GM23338 (cell line): ENCODE results near the gene INCA1. TPM values are rescaled to one million over a fixed set of nuclear protein-coding genes. Genes with fewer than 3 reads are reported as not detected.

Experiments
- ATAC-seq: fragments of 200-7000 bp; cut with Tn5 transposase; 3 replicates; pipeline ENCODE4 v1.9.1; 2020
- DNase-seq: peaks from one replicate; pipeline ENCODE4 v3.0.0-alpha.2; 2015; ENCODE audit warnings: low spot score
- H2AFZ ChIP-seq: fragments of 200-600 bp; sonication (generic); 2 replicates; pipeline ENCODE4 v1.8.0; 2016; ENCODE audit warnings: antibody characterized with exemption, mild to moderate bottlenecking, moderate library complexity
- H3F3A ChIP-seq: fragments of 200-600 bp; sonication (generic); replicated peaks from 2 replicates; pipeline ENCODE4 v1.8.0; 2017; ENCODE audit warnings: antibody characterized with exemption, mixed run types, low read depth
- H3K27ac ChIP-seq: fragments of 200-600 bp; sonication (generic); 2 replicates; pipeline ENCODE4 v1.6.1; 2016; ENCODE audit warnings: low read depth
- H3K27me3 ChIP-seq: fragments of 200-600 bp; sonication (generic); 2 replicates; pipeline ENCODE4 v1.8.0; 2016; ENCODE audit warnings: mild to moderate bottlenecking, mixed run types, moderate library complexity; ENCODE audit not compliant: insufficient read depth
- H3K36me3 ChIP-seq: fragments of 200-600 bp; sonication (generic); 2 replicates; pipeline ENCODE4 v1.8.0; 2016; ENCODE audit warnings: mild to moderate bottlenecking; ENCODE audit not compliant: insufficient read depth
- H3K4me1 ChIP-seq: fragments of 200-600 bp; sonication (generic); 2 replicates; pipeline ENCODE4 v1.8.0; 2016; ENCODE audit warnings: mild to moderate bottlenecking, moderate library complexity; ENCODE audit not compliant: insufficient read depth
- H3K4me2 ChIP-seq: fragments of 200-600 bp; sonication (generic); 2 replicates; pipeline ENCODE4 v1.7.1; 2017; ENCODE audit warnings: mixed run types
- H3K4me3 ChIP-seq: fragments of 200-600 bp; sonication (generic); 2 replicates; pipeline ENCODE4 v1.6.1; 2016; ENCODE audit warnings: mixed run types
- H3K79me2 ChIP-seq: fragments of 200-600 bp; sonication (generic); replicated peaks from 2 replicates; pipeline ENCODE4 v1.8.0; 2017; ENCODE audit warnings: mild to moderate bottlenecking; ENCODE audit not compliant: insufficient read depth
- H3K9me2 ChIP-seq: fragments of 200-600 bp; sonication (generic); 2 replicates; pipeline ENCODE4 v1.8.0; 2017; ENCODE audit not compliant: insufficient read depth
- H4K20me1 ChIP-seq: fragments of 200-600 bp; sonication (generic); replicated peaks from 2 replicates; pipeline ENCODE4 v1.8.0; 2017; ENCODE audit warnings: mild to moderate bottlenecking; ENCODE audit not compliant: insufficient read depth
- H3K27ac Mint-ChIP-seq: 2 replicates; pipeline ENCODE4 v1.8.0; 2020; ENCODE audit warnings: inconsistent platforms, mild to moderate bottlenecking, moderate library complexity, mixed read lengths
- H3K27me3 Mint-ChIP-seq: 3 replicates; pipeline ENCODE4 v1.8.0; 2022; ENCODE audit warnings: low read depth, mild to moderate bottlenecking, moderate library complexity, mixed read lengths, inconsistent platforms; ENCODE audit not compliant: insufficient read depth, poor library complexity
- H3K36me3 Mint-ChIP-seq: 3 replicates; pipeline ENCODE4 v1.8.0; 2021; ENCODE audit warnings: low read depth, mild to moderate bottlenecking, inconsistent platforms, moderate library complexity, mixed read lengths
- H3K4me1 Mint-ChIP-seq: 3 replicates; pipeline ENCODE4 v1.8.0; 2020; ENCODE audit warnings: mild to moderate bottlenecking, inconsistent platforms, mixed read lengths
- H3K4me3 Mint-ChIP-seq: 3 replicates; pipeline ENCODE4 v1.8.0; 2021; ENCODE audit warnings: moderate library complexity, mild to moderate bottlenecking, inconsistent platforms, mixed read lengths
- H3K9me3 Mint-ChIP-seq: 3 replicates; pipeline ENCODE4 v1.8.0; 2020; ENCODE audit warnings: moderate library complexity, mild to moderate bottlenecking, inconsistent platforms, mixed read lengths
- JUNB ChIP-seq: IDR thresholded peaks from one replicate; pipeline ENCODE4 v1.6.1; 2016; ENCODE audit warnings: antibody characterized with exemption; ENCODE audit not compliant: unreplicated experiment
- NANOG ChIP-seq: IDR thresholded peaks from 2 replicates; pipeline ENCODE4 v1.6.1; 2016; ENCODE audit warnings: antibody characterized with exemption, borderline replicate concordance
- POLR2AphosphoS5 ChIP-seq: IDR thresholded peaks from 2 replicates; pipeline ENCODE4 v1.6.1; 2016; ENCODE audit warnings: antibody characterized with exemption, low read depth
- STAT1 ChIP-seq: IDR thresholded peaks from one replicate; pipeline ENCODE4 v1.6.1; 2016; ENCODE audit warnings: antibody characterized with exemption; ENCODE audit not compliant: unreplicated experiment
- ZNF331 ChIP-seq: fragments of 250-450 bp; sonication (Bioruptor Pico); IDR thresholded peaks from 2 replicates; pipeline ENCODE4 v1.5.0; 2020; ENCODE audit warnings: low read depth, mild to moderate bottlenecking, moderate library complexity
- polyA plus RNA-seq: library from polyadenylated mRNA; unstranded; fragments of >200 nt; fragmentation: Nextera tagmentation; extraction: Ambion mirVana; gene quantifications from 2 replicates; pipeline ENCODE4 v1.2.1, GENCODE V29; 2016
- total RNA-seq: library from RNA; depleted of rRNA; stranded (reverse); fragments of >200 nt; shearing (Covaris generic); gene quantifications from 2 replicates; pipeline ENCODE4 v1.2.3, GENCODE V29; 2014
- TF ChIP-seq, protein P1 (sequence below), 2 experiments: fragments of 200-600 bp in 1 of 2; sonication (generic) in 1 of 2; conservative IDR thresholded peaks; 2 replicates each; pipeline versions ENCODE4 v1.5.1 to v1.6.1; 2016 to 2017; ENCODE audit warnings: antibody characterized with exemption in 2 of 2, low read depth in 2 of 2, mild to moderate bottlenecking in 2 of 2, moderate library complexity in 1 of 2
- TF ChIP-seq, protein P2 (sequence below): fragments of 250-450 bp; sonication (Bioruptor Pico); IDR thresholded peaks from 2 replicates; pipeline ENCODE4 v1.5.0; 2020; ENCODE audit warnings: mild to moderate bottlenecking, moderate library complexity
- TF ChIP-seq, protein P3 (sequence below): IDR thresholded peaks from one replicate; pipeline ENCODE4 v1.6.1; 2018; ENCODE audit warnings: antibody characterized with exemption; ENCODE audit not compliant: unreplicated experiment

INCA1 gene
- total and polyA plus RNA-seq, 2 experiments from 2014 or later, result 1.3 TPM; not detected in 1

DNA sequence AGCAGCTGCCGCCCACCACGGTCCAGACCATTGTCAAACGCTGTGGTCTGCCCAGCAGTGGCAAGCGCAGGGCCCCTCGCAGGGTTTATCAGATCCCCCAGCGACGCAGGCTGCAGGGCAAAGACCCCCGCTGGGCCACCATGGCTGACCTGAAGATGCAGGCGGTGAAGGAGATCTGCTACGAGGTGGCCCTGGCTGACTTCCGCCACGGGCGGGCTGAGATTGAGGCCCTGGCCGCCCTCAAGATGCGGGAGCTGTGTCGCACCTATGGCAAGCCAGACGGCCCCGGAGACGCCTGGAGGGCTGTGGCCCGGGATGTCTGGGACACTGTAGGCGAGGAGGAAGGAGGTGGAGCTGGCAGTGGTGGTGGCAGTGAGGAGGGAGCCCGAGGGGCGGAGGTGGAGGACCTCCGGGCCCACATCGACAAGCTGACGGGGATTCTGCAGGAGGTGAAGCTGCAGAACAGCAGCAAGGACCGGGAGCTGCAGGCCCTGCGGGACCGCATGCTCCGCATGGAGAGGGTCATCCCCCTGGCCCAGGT is 24.9 kb upstream of the INCA1 start:
- Histone ChIP-seq H3K36me3 (peaks cover 4% of the 10 kb centered on the region; the same call in 1 of the 2 replicates), H3K9me2 (no peaks in the 10 kb centered on the region), H3K4me2 (no peak overlapping the region), H3K4me3 (no peak overlapping the region), H3K27ac (no peak overlapping the region), H3F3A (no peaks in the 10 kb centered on the region), H3K4me1 (no peaks in the 10 kb centered on the region), H3K79me2 (no peaks in the 10 kb centered on the region), H3K27me3 (no peaks in the 10 kb centered on the region), H4K20me1 (peaks cover 6% of the 10 kb centered on the region; the same call in 1 of the 2 replicates), H2AFZ (no peak overlapping the region)
- Mint-ChIP-seq H3K4me1 (no peaks in the 10 kb centered on the region), H3K27me3 (peaks cover 2% of the 10 kb centered on the region), H3K27ac (peak overlapping the region; percentile 67; the same call in 1 of the 2 replicates), H3K36me3 (peaks cover 46% of the 10 kb centered on the region), H3K4me3 (no peak overlapping the region), H3K9me3 (no peaks in the 10 kb centered on the region)
- TF ChIP-seq NANOG, result no peak
- TF ChIP-seq, protein P1, sequence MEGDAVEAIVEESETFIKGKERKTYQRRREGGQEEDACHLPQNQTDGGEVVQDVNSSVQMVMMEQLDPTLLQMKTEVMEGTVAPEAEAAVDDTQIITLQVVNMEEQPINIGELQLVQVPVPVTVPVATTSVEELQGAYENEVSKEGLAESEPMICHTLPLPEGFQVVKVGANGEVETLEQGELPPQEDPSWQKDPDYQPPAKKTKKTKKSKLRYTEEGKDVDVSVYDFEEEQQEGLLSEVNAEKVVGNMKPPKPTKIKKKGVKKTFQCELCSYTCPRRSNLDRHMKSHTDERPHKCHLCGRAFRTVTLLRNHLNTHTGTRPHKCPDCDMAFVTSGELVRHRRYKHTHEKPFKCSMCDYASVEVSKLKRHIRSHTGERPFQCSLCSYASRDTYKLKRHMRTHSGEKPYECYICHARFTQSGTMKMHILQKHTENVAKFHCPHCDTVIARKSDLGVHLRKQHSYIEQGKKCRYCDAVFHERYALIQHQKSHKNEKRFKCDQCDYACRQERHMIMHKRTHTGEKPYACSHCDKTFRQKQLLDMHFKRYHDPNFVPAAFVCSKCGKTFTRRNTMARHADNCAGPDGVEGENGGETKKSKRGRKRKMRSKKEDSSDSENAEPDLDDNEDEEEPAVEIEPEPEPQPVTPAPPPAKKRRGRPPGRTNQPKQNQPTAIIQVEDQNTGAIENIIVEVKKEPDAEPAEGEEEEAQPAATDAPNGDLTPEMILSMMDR (conservative IDR thresholded peaks at IDR 0.05; ENCODE audit: low read depth in 2 of 2), result no peak
- TF ChIP-seq, protein P2, sequence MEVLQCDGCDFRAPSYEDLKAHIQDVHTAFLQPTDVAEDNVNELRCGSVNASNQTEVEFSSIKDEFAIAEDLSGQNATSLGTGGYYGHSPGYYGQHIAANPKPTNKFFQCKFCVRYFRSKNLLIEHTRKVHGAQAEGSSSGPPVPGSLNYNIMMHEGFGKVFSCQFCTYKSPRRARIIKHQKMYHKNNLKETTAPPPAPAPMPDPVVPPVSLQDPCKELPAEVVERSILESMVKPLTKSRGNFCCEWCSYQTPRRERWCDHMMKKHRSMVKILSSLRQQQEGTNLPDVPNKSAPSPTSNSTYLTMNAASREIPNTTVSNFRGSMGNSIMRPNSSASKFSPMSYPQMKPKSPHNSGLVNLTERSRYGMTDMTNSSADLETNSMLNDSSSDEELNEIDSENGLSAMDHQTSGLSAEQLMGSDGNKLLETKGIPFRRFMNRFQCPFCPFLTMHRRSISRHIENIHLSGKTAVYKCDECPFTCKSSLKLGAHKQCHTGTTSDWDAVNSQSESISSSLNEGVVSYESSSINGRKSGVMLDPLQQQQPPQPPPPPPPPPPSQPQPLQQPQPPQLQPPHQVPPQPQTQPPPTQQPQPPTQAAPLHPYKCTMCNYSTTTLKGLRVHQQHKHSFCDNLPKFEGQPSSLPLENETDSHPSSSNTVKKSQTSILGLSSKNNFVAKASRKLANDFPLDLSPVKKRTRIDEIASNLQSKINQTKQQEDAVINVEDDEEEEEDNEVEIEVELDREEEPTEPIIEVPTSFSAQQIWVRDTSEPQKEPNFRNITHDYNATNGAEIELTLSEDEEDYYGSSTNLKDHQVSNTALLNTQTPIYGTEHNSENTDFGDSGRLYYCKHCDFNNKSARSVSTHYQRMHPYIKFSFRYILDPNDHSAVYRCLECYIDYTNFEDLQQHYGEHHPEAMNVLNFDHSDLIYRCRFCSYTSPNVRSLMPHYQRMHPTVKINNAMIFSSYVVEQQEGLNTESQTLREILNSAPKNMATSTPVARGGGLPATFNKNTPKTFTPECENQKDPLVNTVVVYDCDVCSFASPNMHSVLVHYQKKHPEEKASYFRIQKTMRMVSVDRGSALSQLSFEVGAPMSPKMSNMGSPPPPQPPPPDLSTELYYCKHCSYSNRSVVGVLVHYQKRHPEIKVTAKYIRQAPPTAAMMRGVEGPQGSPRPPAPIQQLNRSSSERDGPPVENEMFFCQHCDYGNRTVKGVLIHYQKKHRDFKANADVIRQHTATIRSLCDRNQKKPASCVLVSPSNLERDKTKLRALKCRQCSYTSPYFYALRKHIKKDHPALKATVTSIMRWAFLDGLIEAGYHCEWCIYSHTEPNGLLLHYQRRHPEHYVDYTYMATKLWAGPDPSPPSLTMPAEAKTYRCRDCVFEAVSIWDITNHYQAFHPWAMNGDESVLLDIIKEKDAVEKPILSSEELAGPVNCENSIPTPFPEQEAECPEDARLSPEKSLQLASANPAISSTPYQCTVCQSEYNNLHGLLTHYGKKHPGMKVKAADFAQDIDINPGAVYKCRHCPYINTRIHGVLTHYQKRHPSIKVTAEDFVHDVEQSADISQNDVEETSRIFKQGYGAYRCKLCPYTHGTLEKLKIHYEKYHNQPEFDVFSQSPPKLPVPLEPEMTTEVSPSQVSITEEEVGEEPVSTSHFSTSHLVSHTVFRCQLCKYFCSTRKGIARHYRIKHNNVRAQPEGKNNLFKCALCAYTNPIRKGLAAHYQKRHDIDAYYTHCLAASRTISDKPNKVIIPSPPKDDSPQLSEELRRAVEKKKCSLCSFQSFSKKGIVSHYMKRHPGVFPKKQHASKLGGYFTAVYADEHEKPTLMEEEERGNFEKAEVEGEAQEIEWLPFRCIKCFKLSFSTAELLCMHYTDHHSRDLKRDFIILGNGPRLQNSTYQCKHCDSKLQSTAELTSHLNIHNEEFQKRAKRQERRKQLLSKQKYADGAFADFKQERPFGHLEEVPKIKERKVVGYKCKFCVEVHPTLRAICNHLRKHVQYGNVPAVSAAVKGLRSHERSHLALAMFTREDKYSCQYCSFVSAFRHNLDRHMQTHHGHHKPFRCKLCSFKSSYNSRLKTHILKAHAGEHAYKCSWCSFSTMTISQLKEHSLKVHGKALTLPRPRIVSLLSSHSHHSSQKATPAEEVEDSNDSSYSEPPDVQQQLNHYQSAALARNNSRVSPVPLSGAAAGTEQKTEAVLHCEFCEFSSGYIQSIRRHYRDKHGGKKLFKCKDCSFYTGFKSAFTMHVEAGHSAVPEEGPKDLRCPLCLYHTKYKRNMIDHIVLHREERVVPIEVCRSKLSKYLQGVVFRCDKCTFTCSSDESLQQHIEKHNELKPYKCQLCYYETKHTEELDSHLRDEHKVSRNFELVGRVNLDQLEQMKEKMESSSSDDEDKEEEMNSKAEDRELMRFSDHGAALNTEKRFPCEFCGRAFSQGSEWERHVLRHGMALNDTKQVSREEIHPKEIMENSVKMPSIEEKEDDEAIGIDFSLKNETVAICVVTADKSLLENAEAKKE, result no peak
- TF ChIP-seq ZNF331 (CRISPR knock-in tag), result no peak
- no peak for TF ChIP-seq STAT1
- TF ChIP-seq, protein P3, sequence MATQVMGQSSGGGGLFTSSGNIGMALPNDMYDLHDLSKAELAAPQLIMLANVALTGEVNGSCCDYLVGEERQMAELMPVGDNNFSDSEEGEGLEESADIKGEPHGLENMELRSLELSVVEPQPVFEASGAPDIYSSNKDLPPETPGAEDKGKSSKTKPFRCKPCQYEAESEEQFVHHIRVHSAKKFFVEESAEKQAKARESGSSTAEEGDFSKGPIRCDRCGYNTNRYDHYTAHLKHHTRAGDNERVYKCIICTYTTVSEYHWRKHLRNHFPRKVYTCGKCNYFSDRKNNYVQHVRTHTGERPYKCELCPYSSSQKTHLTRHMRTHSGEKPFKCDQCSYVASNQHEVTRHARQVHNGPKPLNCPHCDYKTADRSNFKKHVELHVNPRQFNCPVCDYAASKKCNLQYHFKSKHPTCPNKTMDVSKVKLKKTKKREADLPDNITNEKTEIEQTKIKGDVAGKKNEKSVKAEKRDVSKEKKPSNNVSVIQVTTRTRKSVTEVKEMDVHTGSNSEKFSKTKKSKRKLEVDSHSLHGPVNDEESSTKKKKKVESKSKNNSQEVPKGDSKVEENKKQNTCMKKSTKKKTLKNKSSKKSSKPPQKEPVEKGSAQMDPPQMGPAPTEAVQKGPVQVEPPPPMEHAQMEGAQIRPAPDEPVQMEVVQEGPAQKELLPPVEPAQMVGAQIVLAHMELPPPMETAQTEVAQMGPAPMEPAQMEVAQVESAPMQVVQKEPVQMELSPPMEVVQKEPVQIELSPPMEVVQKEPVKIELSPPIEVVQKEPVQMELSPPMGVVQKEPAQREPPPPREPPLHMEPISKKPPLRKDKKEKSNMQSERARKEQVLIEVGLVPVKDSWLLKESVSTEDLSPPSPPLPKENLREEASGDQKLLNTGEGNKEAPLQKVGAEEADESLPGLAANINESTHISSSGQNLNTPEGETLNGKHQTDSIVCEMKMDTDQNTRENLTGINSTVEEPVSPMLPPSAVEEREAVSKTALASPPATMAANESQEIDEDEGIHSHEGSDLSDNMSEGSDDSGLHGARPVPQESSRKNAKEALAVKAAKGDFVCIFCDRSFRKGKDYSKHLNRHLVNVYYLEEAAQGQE, result no peak
- TF ChIP-seq POLR2AphosphoS5, result no peak
- no peak for TF ChIP-seq JUNB
- ATAC-seq (no peak), DNase-seq (no peak)
